Measurements from ENCODE around the gene SPACA5B.
"Not testable (repeated sequence)": the region's sequence is repeated elsewhere in the genome, so short reads cannot be mapped to it uniquely, and the experiment has no call there.

Gene SPACA5B

GRCh38 chrX:48130326-48130725 lies at the start of gene SPACA5B:
TSS of gene SPACA5B (plus strand) at chrX:48130626. CDS start at chrX:48130688, 62 bp downstream.
- in situ Hi-C loops (cut with MboI; ENCODE audit: low sequenced_read_pairs), result not testable (repeated sequence)

GRCh38 chrX:48083212-48083611 lies 47.2 kb upstream of the SPACA5B start:
- in situ Hi-C loops (cut with MboI; ENCODE audit: low sequenced_read_pairs), result no loop called here

GRCh38 chrX:48083706-48084105 lies 46.7 kb upstream of the SPACA5B start:
- in situ Hi-C loops (cut with MboI; ENCODE audit: low sequenced_read_pairs), result no loop called here

- in situ Hi-C loops (cut with MboI; ENCODE audit: low sequenced_read_pairs), result no loop called here
Measured at GRCh38 chrX:48086082-48086481, 44.3 kb upstream of the SPACA5B start.

GRCh38 chrX:48090123-48090522 lies 40.3 kb upstream of the SPACA5B start:
- in situ Hi-C loops (cut with MboI; ENCODE audit: low sequenced_read_pairs), result no loop called here

GRCh38 chrX:48092558-48092957 lies 37.9 kb upstream of the SPACA5B start:
- in situ Hi-C loops (cut with MboI; ENCODE audit: low sequenced_read_pairs), result not testable (repeated sequence)

GRCh38 chrX:48101443-48101842 lies 29.0 kb upstream of the SPACA5B start:
- in situ Hi-C loops (cut with MboI; ENCODE audit: low sequenced_read_pairs), result no loop called here

GRCh38 chrX:48102874-48103374 lies 27.5 kb upstream of the SPACA5B start:
- in situ Hi-C loops (cut with MboI; ENCODE audit: low sequenced_read_pairs), result no loop called here

GRCh38 chrX:48107717-48108116 lies 22.7 kb upstream of the SPACA5B start:
- in situ Hi-C loops (cut with MboI; ENCODE audit: low sequenced_read_pairs), result no loop called here

- in situ Hi-C loops (cut with MboI; ENCODE audit: low sequenced_read_pairs), result not testable (repeated sequence)
Measured at GRCh38 chrX:48125286-48125685, 5.1 kb upstream of the SPACA5B start.

GRCh38 chrX:48132308-48132844 lies 1.9 kb downstream of the SPACA5B start:
- in situ Hi-C loops (cut with MboI; ENCODE audit: low sequenced_read_pairs), result not testable (repeated sequence)

GRCh38 chrX:48139076-48139475 lies 8.7 kb downstream of the SPACA5B start:
- in situ Hi-C loops (cut with MboI; ENCODE audit: low sequenced_read_pairs), result not testable (repeated sequence)

GRCh38 chrX:48141810-48142508 lies 11.5 kb downstream of the SPACA5B start:
- in situ Hi-C loops (cut with MboI; ENCODE audit: low sequenced_read_pairs), result not testable (repeated sequence)

GRCh38 chrX:48142697-48143096 lies 12.3 kb downstream of the SPACA5B start:
- in situ Hi-C loops (cut with MboI; ENCODE audit: low sequenced_read_pairs), result not testable (repeated sequence)

GRCh38 chrX:48153769-48154168 lies 23.3 kb downstream of the SPACA5B start:
- in situ Hi-C loops (cut with MboI; ENCODE audit: low sequenced_read_pairs), result no loop called here

- in situ Hi-C loops (cut with MboI; ENCODE audit: low sequenced_read_pairs), result no loop called here
Measured at GRCh38 chrX:48154796-48155195, 24.4 kb downstream of the SPACA5B start.

GRCh38 chrX:48156014-48156413 lies 25.6 kb downstream of the SPACA5B start:
- in situ Hi-C loops (cut with MboI; ENCODE audit: low sequenced_read_pairs), result no loop called here

GRCh38 chrX:48165241-48165640 lies 34.8 kb downstream of the SPACA5B start:
- in situ Hi-C loops (cut with MboI; ENCODE audit: low sequenced_read_pairs), result no loop called here

GRCh38 chrX:48166322-48166721 lies 35.9 kb downstream of the SPACA5B start:
- in situ Hi-C loops (cut with MboI; ENCODE audit: low sequenced_read_pairs), result not testable (repeated sequence)

- in situ Hi-C loops (cut with MboI; ENCODE audit: low sequenced_read_pairs), result no loop called here
Measured at GRCh38 chrX:48179691-48180090, 49.3 kb downstream of the SPACA5B start.

GRCh38 chrX:48180811-48181210 lies 50.4 kb downstream of the SPACA5B start:
- in situ Hi-C loops (cut with MboI; ENCODE audit: low sequenced_read_pairs), result no loop called here

- in situ Hi-C loops (cut with MboI; ENCODE audit: low sequenced_read_pairs), result not testable (repeated sequence)
Measured at GRCh38 chrX:48181882-48182281, 51.5 kb downstream of the SPACA5B start.

All from hTERT RPE-1 (cell line).